Mesendoderm (in vitro differentiated cells): ENCODE measurements around the gene DNAJB2.

ENCODE experiments used
- DNase-seq: peaks from one replicate; pipeline ENCODE4 v3.0.0; 2013
- H2AK5ac ChIP-seq: 2 replicates; pipeline ENCODE4 v1.6.1; 2013; ENCODE audit warnings: low read length, inconsistent platforms
- H2BK120ac ChIP-seq: 2 replicates; pipeline ENCODE4 v1.6.1; 2013; ENCODE audit warnings: low read depth, mild to moderate bottlenecking, low read length, moderate library complexity, mixed read lengths
- H2BK15ac ChIP-seq: replicated peaks from 2 replicates; pipeline ENCODE4 v1.6.1; 2013; ENCODE audit warnings: low read depth, mild to moderate bottlenecking, moderate library complexity
- H2BK5ac ChIP-seq: 2 replicates; pipeline ENCODE4 v1.6.1; 2013; ENCODE audit warnings: low read length, inconsistent platforms
- H3K18ac ChIP-seq: 2 replicates; pipeline ENCODE4 v1.6.1; 2013; ENCODE audit warnings: mild to moderate bottlenecking, low read length, mixed read lengths
- H3K23ac ChIP-seq: one replicate; pipeline ENCODE4 v1.6.1; 2013; ENCODE audit warnings: low read length
- H3K27ac ChIP-seq: 2 replicates; pipeline ENCODE4 v1.5.1; 2013; ENCODE audit warnings: low read depth, mild to moderate bottlenecking, inconsistent platforms, low read length, moderate library complexity
- H3K27me3 ChIP-seq: 2 replicates; pipeline ENCODE4 v1.6.1; 2013; ENCODE audit warnings: low read length, control low read depth, mild to moderate bottlenecking, inconsistent platforms; ENCODE audit not compliant: insufficient read depth, poor library complexity
- H3K36me3 ChIP-seq: 2 replicates; pipeline ENCODE4 v1.6.1; 2013; ENCODE audit warnings: low read length, inconsistent platforms; ENCODE audit not compliant: control insufficient read depth, insufficient read depth
- H3K4ac ChIP-seq: one replicate; pipeline ENCODE4 v1.6.1; 2013; ENCODE audit warnings: low read depth, mild to moderate bottlenecking, low read length, moderate library complexity
- H3K4me1 ChIP-seq: 2 replicates; pipeline ENCODE4 v1.6.1; 2013; ENCODE audit warnings: low read depth, low read length, inconsistent platforms; ENCODE audit not compliant: control insufficient read depth
- H3K4me2 ChIP-seq: 2 replicates; pipeline ENCODE4 v1.6.1; 2013; ENCODE audit warnings: low read length
- H3K4me3 ChIP-seq: 2 replicates; pipeline ENCODE4 v1.5.1; 2013; ENCODE audit warnings: mild to moderate bottlenecking, low read length
- H3K56ac ChIP-seq: one replicate; pipeline ENCODE4 v1.6.1; 2013; ENCODE audit warnings: low read length
- H3K79me1 ChIP-seq: 2 replicates; pipeline ENCODE4 v1.6.1; 2013; ENCODE audit warnings: low read length, inconsistent platforms
- H3K79me2 ChIP-seq: 2 replicates; pipeline ENCODE4 v1.6.1; 2013; ENCODE audit warnings: mild to moderate bottlenecking, low read length; ENCODE audit not compliant: control insufficient read depth, insufficient read depth
- H3K9ac ChIP-seq: 2 replicates; pipeline ENCODE4 v1.6.1; 2013; ENCODE audit warnings: low read length, inconsistent platforms
- H4K5ac ChIP-seq: one replicate; pipeline ENCODE4 v1.6.1; 2013; ENCODE audit warnings: low read length
- H4K8ac ChIP-seq: one replicate; pipeline ENCODE4 v1.6.1; 2013; ENCODE audit warnings: low read depth, mild to moderate bottlenecking, control low read depth, low read length, moderate library complexity
- WGBS: extraction: QIAGEN DNeasy Blood & Tissue Kit; methylation state at CpG from one replicate; pipeline ENCODE4 v1.1.7; 2013; ENCODE audit warnings: low lambda C conversion rate, missing lambda C conversion rate; ENCODE audit not compliant: insufficient coverage; ENCODE audit errors: extremely low coverage; 5-methylcytosine and 5-hydroxymethylcytosine counted together
- small RNA-seq: library from polyadenylated mRNA; stranded (forward); fragments of <200 nt; extraction: miRNeasy Mini kit (QIAGEN cat#:217004); gene quantifications from one replicate; pipeline ENCODE3, GENCODE V24; 2013; ENCODE audit not compliant: insufficient read depth

The DNAJB2 gene

DNA sequence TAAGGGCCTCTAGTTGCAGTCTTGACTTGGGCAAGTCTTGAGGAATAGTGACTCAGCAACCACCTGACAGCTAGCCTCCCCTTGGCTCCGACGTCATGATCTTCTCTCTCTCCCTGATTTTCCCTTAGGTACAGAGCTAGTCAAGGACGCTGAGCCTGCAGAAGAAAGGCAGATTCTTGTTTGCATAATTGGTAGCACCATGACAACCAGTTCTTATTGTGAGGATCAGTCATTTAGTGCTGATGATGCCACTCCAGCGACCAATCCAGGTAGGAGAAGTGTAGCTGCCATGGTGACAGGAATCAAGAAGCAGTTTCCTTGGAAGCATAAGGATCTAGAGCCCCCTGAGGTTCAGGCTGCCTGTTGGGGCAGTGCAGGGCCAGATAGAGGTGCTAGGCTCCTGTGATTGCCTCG is 56.2 kb downstream of the DNAJB2 start:
- no peak overlapping the region for H3K4me3 ChIP-seq
- no peaks in the 10 kb centered on the region for H3K36me3 ChIP-seq
- H3K27me3 ChIP-seq, result peaks cover 15% of the 10 kb centered on the region
- no peak overlapping the region for H4K5ac ChIP-seq
- no peak overlapping the region for H2BK120ac ChIP-seq
- no peaks in the 10 kb centered on the region for H3K4me1 ChIP-seq
- WGBS, result no CpG with 5 or more reads among the region's 5 CpGs
- H2AK5ac ChIP-seq, result no peak overlapping the region
- H2BK15ac ChIP-seq, result no peak overlapping the region
- no peak overlapping the region for H3K18ac ChIP-seq
- H3K9ac ChIP-seq, result no peak overlapping the region
- DNase-seq, result peak; percentile 83
- no peak overlapping the region for H4K8ac ChIP-seq
- no peaks in the 10 kb centered on the region for H3K79me1 ChIP-seq
- H2BK5ac ChIP-seq, result no peak overlapping the region
- H3K27ac ChIP-seq, result no peak overlapping the region
- H3K23ac ChIP-seq, result no peak overlapping the region
- H3K4me2 ChIP-seq, result no peak overlapping the region
- H3K56ac ChIP-seq, result no peak overlapping the region
- H3K4ac ChIP-seq, result no peak overlapping the region
- H3K79me2 ChIP-seq, result no peaks in the 10 kb centered on the region

Small RNAs within 50 kb of the gene (small RNA-seq; reads per million reads assigned to genes)
- gene MIR153-1, result 29.5 reads per million, percentile 93 among the genes with 10 or more reads in this experiment
